Measurements from ENCODE around the gene TPGS1. TPM values are rescaled to one million over a fixed set of nuclear protein-coding genes. Genes with fewer than 3 reads are reported as not detected.

The TPGS1 gene
- total RNA-seq, 1 donor from 2014 or later, result 25.4 TPM

GRCh38 chr19:465056-465816 is 42.1 kb upstream of the TPGS1 start:
- Mint-ChIP-seq H3K4me1 (ENCODE audit: unreplicated experiment) (peaks cover 4% of the 10 kb centered on the region), H3K4me3 (ENCODE audit: unreplicated experiment) (no peak overlapping the region), H3K27me3 (ENCODE audit: unreplicated experiment) (no peaks in the 10 kb centered on the region), H3K27ac (ENCODE audit: unreplicated experiment) (no peak overlapping the region), H3K9me3 (ENCODE audit: unreplicated experiment) (no peaks in the 10 kb centered on the region), H3K36me3 (ENCODE audit: unreplicated experiment) (no peaks in the 10 kb centered on the region)
- DNase-seq (ENCODE audit: extremely low spot score, unreplicated experiment), result no peak
- TF ChIP-seq, protein P1, sequence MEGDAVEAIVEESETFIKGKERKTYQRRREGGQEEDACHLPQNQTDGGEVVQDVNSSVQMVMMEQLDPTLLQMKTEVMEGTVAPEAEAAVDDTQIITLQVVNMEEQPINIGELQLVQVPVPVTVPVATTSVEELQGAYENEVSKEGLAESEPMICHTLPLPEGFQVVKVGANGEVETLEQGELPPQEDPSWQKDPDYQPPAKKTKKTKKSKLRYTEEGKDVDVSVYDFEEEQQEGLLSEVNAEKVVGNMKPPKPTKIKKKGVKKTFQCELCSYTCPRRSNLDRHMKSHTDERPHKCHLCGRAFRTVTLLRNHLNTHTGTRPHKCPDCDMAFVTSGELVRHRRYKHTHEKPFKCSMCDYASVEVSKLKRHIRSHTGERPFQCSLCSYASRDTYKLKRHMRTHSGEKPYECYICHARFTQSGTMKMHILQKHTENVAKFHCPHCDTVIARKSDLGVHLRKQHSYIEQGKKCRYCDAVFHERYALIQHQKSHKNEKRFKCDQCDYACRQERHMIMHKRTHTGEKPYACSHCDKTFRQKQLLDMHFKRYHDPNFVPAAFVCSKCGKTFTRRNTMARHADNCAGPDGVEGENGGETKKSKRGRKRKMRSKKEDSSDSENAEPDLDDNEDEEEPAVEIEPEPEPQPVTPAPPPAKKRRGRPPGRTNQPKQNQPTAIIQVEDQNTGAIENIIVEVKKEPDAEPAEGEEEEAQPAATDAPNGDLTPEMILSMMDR (IDR thresholded peaks at IDR 0.05), result no peak

- Mint-ChIP-seq H3K36me3 (ENCODE audit: unreplicated experiment) (no peaks in the 10 kb centered on the region), H3K27me3 (ENCODE audit: unreplicated experiment) (no peaks in the 10 kb centered on the region), H3K27ac (ENCODE audit: unreplicated experiment) (no peak overlapping the region), H3K9me3 (ENCODE audit: unreplicated experiment) (no peaks in the 10 kb centered on the region), H3K4me1 (ENCODE audit: unreplicated experiment) (no peaks in the 10 kb centered on the region), H3K4me3 (ENCODE audit: unreplicated experiment) (no peak overlapping the region)
- TF ChIP-seq, protein P1 (IDR thresholded peaks at IDR 0.05), result no peak
- no peak for DNase-seq (ENCODE audit: extremely low spot score, unreplicated experiment)
Observed at GRCh38 chr19:467554-467953, 39.7 kb upstream of the TPGS1 start.

GRCh38 chr19:468587-469256 is 38.6 kb upstream of the TPGS1 start:
- no peak overlapping the region for H3K27ac Mint-ChIP-seq (ENCODE audit: unreplicated experiment)
- no peaks in the 10 kb centered on the region for H3K4me1 Mint-ChIP-seq (ENCODE audit: unreplicated experiment)
- H3K9me3 Mint-ChIP-seq (ENCODE audit: unreplicated experiment), result no peaks in the 10 kb centered on the region
- no peak overlapping the region for H3K4me3 Mint-ChIP-seq (ENCODE audit: unreplicated experiment)
- DNase-seq (ENCODE audit: extremely low spot score, unreplicated experiment), result no peak
- TF ChIP-seq, protein P1 (IDR thresholded peaks at IDR 0.05), result no peak
- no peaks in the 10 kb centered on the region for H3K27me3 Mint-ChIP-seq (ENCODE audit: unreplicated experiment)
- H3K36me3 Mint-ChIP-seq (ENCODE audit: unreplicated experiment), result no peaks in the 10 kb centered on the region

DNA sequence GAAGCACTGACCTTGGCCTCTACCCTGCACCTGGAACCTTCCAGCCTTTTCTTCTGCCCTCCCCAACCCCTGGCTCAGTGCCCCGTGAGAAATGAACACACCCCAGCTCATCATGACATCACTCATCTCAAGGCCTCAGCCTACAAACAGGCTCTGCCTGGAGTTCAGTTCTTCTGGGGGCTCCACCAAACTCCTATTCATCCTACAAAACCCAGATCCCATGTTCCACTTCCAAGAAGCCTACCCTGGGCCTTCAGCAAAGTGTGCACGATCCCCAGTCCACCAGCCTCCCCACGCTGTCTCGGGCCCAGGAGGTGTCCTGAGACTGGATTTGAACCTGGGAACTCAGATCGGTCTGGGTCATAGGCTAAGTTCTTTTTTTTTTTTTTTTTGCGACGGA is 37.5 kb upstream of the TPGS1 start:
- H3K27ac Mint-ChIP-seq (ENCODE audit: unreplicated experiment), result no peak overlapping the region
- H3K9me3 Mint-ChIP-seq (ENCODE audit: unreplicated experiment), result no peaks in the 10 kb centered on the region
- H3K4me1 Mint-ChIP-seq (ENCODE audit: unreplicated experiment), result no peaks in the 10 kb centered on the region
- TF ChIP-seq, protein P1 (IDR thresholded peaks at IDR 0.05), result no peak
- H3K27me3 Mint-ChIP-seq (ENCODE audit: unreplicated experiment), result no peaks in the 10 kb centered on the region
- H3K4me3 Mint-ChIP-seq (ENCODE audit: unreplicated experiment), result no peak overlapping the region
- DNase-seq (ENCODE audit: extremely low spot score, unreplicated experiment), result no peak
- no peaks in the 10 kb centered on the region for H3K36me3 Mint-ChIP-seq (ENCODE audit: unreplicated experiment)

GRCh38 chr19:470701-471100 is 36.6 kb upstream of the TPGS1 start:
- no peaks in the 10 kb centered on the region for H3K36me3 Mint-ChIP-seq (ENCODE audit: unreplicated experiment)
- H3K27me3 Mint-ChIP-seq (ENCODE audit: unreplicated experiment), result no peaks in the 10 kb centered on the region
- H3K4me3 Mint-ChIP-seq (ENCODE audit: unreplicated experiment), result no peak overlapping the region
- no peak overlapping the region for H3K27ac Mint-ChIP-seq (ENCODE audit: unreplicated experiment)
- H3K4me1 Mint-ChIP-seq (ENCODE audit: unreplicated experiment), result peaks cover 2% of the 10 kb centered on the region
- TF ChIP-seq, protein P1 (IDR thresholded peaks at IDR 0.05), result no peak
- H3K9me3 Mint-ChIP-seq (ENCODE audit: unreplicated experiment), result no peaks in the 10 kb centered on the region
- no peak for DNase-seq (ENCODE audit: extremely low spot score, unreplicated experiment)

Measured in osteocyte (in vitro differentiated cells).